ENCODE measurements around the gene ASB14. TPM values are rescaled to one million over a fixed set of nuclear protein-coding genes. Genes with fewer than 3 reads are reported as not detected.

The ASB14 gene
- total RNA-seq, 1 donor from 2014 or later: 23.3 TPM

DNA sequence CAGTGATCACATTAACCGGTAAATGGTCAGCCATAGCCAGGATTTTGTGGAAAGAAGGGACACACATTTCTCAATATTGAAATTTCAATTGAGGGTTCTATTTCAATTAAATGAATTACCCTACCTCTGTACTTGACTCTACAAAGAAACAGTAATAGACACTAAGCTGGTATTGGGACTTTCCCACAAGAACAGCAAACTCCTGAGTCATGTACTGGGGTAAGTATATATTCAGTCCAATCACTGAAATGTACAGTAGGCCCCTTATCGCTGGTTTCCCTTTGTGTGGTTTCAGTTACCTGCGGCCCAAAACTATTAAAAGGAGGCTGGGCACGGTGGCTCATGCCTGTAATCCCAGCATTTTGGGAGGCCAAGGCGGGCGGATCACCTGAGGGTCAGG, 17.6 kb downstream of the ASB14 start:
- no peaks in the 10 kb centered on the region for H3K9me3 ChIP-seq (replicated peaks)
- no peak overlapping the region for H3K27ac ChIP-seq (replicated peaks)
- H3K36me3 ChIP-seq: peaks cover 88% of the 10 kb centered on the region
- H3K4me3 ChIP-seq: no peak overlapping the region
- H3K27me3 ChIP-seq (ENCODE audit: low read depth): no peaks in the 10 kb centered on the region
- no peaks in the 10 kb centered on the region for H3K4me1 ChIP-seq
- TF ChIP-seq, protein P1, sequence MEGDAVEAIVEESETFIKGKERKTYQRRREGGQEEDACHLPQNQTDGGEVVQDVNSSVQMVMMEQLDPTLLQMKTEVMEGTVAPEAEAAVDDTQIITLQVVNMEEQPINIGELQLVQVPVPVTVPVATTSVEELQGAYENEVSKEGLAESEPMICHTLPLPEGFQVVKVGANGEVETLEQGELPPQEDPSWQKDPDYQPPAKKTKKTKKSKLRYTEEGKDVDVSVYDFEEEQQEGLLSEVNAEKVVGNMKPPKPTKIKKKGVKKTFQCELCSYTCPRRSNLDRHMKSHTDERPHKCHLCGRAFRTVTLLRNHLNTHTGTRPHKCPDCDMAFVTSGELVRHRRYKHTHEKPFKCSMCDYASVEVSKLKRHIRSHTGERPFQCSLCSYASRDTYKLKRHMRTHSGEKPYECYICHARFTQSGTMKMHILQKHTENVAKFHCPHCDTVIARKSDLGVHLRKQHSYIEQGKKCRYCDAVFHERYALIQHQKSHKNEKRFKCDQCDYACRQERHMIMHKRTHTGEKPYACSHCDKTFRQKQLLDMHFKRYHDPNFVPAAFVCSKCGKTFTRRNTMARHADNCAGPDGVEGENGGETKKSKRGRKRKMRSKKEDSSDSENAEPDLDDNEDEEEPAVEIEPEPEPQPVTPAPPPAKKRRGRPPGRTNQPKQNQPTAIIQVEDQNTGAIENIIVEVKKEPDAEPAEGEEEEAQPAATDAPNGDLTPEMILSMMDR (IDR thresholded peaks at IDR 0.05; ENCODE audit: borderline replicate concordance): no peak
- no peak for DNase-seq
- intact Hi-C loops (cut with micrococcal nuclease): no loop called here

DNA sequence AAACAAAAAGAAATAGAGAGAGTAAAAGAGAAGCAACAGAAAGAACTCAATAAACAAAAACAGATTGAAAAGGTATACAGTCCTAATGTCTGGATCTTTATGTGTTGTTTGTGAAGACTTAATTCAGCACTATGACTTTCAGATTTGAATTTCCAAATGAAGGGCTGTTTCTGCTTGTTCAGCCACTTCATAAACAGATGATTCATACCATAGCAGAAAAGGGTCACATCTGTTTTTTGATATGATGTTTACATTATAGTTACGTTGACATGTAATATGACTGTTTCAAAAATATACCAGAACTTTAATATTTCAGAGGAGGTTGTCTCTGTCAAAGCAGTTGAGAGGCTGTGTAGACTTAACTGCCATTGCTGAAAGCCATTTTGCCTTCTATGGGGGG, 24.1 kb downstream of the ASB14 start:
- no peaks in the 10 kb centered on the region for H3K4me1 ChIP-seq
- H3K9me3 ChIP-seq (replicated peaks): peaks cover 2% of the 10 kb centered on the region
- DNase-seq: no peak
- intact Hi-C loops (cut with micrococcal nuclease): no loop called here
- no peak overlapping the region for H3K4me3 ChIP-seq
- TF ChIP-seq, protein P1 (IDR thresholded peaks at IDR 0.05; ENCODE audit: borderline replicate concordance): no peak
- no peaks in the 10 kb centered on the region for H3K27me3 ChIP-seq (ENCODE audit: low read depth)
- H3K36me3 ChIP-seq: peaks cover 97% of the 10 kb centered on the region
- no peak overlapping the region for H3K27ac ChIP-seq (replicated peaks)

DNA sequence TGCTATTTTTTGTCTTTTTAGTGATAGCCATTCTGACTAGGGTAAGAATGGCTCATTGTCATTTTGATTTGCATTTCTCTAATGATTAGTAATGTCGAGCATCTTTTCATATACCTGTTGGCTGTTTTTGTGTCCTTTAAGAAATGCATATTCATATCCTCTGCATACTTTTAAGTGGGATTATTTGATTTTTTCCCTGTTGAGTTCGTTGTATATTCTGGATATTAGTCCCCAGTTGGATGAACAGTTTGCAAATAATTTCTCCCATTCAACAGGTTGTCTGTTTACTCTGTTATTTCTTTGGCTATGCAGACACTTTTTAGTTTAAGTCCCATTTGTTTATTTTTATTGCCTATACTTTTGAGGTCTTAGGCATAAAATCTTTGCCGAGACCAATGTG, 30.6 kb downstream of the ASB14 start:
- H3K36me3 ChIP-seq: peaks cover 99% of the 10 kb centered on the region
- peaks cover 11% of the 10 kb centered on the region for H3K4me1 ChIP-seq
- TF ChIP-seq, protein P1 (IDR thresholded peaks at IDR 0.05; ENCODE audit: borderline replicate concordance): no peak
- DNase-seq: no peak
- intact Hi-C loops (cut with micrococcal nuclease): no loop called here
- H3K27ac ChIP-seq (replicated peaks): no peak overlapping the region
- H3K9me3 ChIP-seq (replicated peaks): peaks cover 7% of the 10 kb centered on the region
- no peak overlapping the region for H3K4me3 ChIP-seq
- H3K27me3 ChIP-seq (ENCODE audit: low read depth): no peaks in the 10 kb centered on the region

DNA sequence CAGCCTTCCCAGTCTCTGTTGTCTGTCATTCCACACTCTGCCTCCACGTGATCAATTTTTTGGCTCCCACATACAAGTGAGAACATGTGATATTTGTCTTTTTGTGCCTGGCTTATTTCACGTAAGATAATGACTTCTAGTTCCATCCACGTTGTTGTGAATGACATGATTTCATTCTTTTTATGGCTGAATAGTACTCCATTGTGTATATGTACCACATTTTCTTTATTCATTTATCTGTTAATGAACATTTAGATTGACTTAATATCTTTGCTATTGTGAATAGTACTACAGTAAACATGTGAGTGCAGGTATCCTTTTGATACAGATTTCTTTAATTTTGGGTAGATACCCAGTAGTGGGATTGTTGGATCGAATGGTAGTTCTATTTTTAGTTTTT, 31.4 kb downstream of the ASB14 start:
- Histone ChIP-seq H3K4me1 (peaks cover 16% of the 10 kb centered on the region), H3K27me3 (ENCODE audit: low read depth) (no peaks in the 10 kb centered on the region), H3K36me3 (peaks cover 93% of the 10 kb centered on the region), H3K4me3 (no peak overlapping the region), H3K9me3 (replicated peaks) (peaks cover 7% of the 10 kb centered on the region), H3K27ac (replicated peaks) (no peak overlapping the region)
- DNase-seq: no peak
- TF ChIP-seq, protein P1 (IDR thresholded peaks at IDR 0.05; ENCODE audit: borderline replicate concordance): no peak
- intact Hi-C loops (cut with micrococcal nuclease): no loop called here

DNA sequence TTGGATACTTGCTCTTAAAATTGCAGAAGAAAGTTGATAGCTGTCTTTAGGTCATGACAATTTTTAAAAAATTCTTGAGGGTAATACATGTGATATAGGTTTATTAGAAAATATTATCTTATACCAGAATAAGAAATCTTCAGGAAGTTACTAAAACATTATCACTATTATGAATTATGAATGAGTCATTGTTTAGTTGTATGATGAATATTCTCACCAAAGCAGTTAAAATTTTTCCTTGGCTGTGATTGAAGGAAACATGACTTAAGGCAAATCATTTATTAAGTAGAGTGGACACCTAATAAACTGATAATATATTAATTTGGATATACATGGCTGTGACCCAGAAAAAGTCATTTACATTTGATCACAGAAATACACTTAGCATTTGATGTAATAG, 34.8 kb downstream of the ASB14 start:
- DNase-seq: no peak
- peak overlapping the region; percentile 66 for H3K27ac ChIP-seq (replicated peaks)
- H3K27me3 ChIP-seq (ENCODE audit: low read depth): no peaks in the 10 kb centered on the region
- no peaks in the 10 kb centered on the region for H3K9me3 ChIP-seq (replicated peaks)
- peaks cover 71% of the 10 kb centered on the region for H3K36me3 ChIP-seq
- TF ChIP-seq, protein P1 (IDR thresholded peaks at IDR 0.05; ENCODE audit: borderline replicate concordance): no peak
- H3K4me3 ChIP-seq: no peak overlapping the region
- peaks cover 19% of the 10 kb centered on the region for H3K4me1 ChIP-seq
- intact Hi-C loops (cut with micrococcal nuclease): no loop called here

DNA sequence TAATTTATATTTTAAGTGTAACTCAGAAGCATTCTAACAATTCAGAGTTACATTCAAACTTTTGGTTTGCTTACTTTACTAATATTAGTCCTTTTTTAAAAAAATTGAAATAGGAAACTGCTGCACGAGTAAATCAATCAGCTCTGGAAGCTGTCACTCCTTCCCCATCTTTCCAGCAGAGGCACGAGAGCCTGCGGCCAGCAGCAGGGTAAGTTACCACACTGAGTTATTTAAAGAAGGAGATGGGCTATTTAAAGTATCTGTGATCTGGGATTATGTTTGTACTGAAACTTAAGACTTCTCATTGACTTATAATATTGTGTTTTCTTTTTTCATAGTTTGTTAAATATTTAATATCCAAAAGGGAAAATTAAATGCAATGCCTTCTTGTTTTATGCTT, 35.6 kb downstream of the ASB14 start:
- intact Hi-C loops (cut with micrococcal nuclease): no loop called here
- Histone ChIP-seq H3K4me3 (peak overlapping the region; percentile 30), H3K4me1 (peaks cover 27% of the 10 kb centered on the region), H3K27ac (replicated peaks) (peak overlapping the region; percentile 66), H3K36me3 (peaks cover 68% of the 10 kb centered on the region), H3K27me3 (ENCODE audit: low read depth) (no peaks in the 10 kb centered on the region), H3K9me3 (replicated peaks) (no peaks in the 10 kb centered on the region)
- TF ChIP-seq, protein P1 (IDR thresholded peaks at IDR 0.05; ENCODE audit: borderline replicate concordance): peak; percentile 9
- peak; percentile 27 for DNase-seq
